Inflammatory macrophage treated with lipopolysaccharide for 1 hour (primary cell): ENCODE results near the gene HRCT1.
"Not testable (repeated sequence)": the region's sequence is repeated elsewhere in the genome, so short reads cannot be mapped to it uniquely, and the experiment has no call there.

Source experiments
- DNase-seq, 2 donors: peaks; one replicate each; pipeline ENCODE4 v3.0.0-alpha.2; 2020 to 2022

Gene HRCT1

GRCh38 chr9:35919212-35920008, 13.4 kb downstream of the HRCT1 start:
- no peak for DNase-seq

GRCh38 chr9:35920051-35920620, 14.1 kb downstream of the HRCT1 start:
- peak in 1 of 2 donors; percentile 4 for DNase-seq

DNA sequence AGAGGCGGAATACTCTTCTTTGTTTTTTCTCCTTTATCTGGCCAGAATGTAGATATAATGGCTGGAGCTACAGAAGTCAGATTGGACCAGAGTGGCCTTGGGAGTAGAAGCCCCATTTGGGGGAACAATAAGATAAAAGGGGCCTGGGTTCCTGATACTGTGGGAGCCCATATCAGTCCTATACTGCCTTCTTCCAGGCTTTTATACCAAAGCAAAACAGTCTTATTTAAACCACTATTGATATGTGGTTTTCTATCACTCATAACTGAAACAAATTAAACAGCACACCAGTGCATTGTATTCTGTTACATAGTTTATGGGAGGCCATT, 17.6 kb downstream of the HRCT1 start:
- DNase-seq: no peak

GRCh38 chr9:35923927-35924763, 18.1 kb downstream of the HRCT1 start:
- peak; percentile 17 to 53 for DNase-seq

GRCh38 chr9:35928591-35929452, 22.8 kb downstream of the HRCT1 start:
- DNase-seq: no peak

- DNase-seq: no peak
These were observed 23.4 kb downstream of the HRCT1 start for GRCh38 chr9:35929453-35929718.

GRCh38 chr9:35930521-35930920, 24.5 kb downstream of the HRCT1 start:
- no peak for DNase-seq

DNA sequence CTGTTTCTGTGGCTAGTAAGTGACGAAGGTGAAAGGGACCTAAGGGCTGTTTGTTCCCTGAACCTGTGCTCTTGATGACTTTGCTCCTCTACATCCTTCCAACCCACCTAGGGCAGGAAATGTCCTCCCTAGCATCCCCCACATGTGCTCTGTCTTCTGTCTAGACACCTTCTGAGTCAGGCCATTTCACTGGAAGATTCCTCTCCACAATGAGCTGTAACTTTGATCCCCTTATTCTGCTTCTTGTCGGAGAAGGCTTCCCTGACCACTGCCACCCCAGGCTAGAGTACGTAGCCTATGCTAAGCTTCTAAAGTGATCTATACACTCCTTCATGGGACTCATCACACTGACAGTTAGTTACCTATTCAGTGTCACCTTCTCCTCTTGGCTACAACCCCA, 25.0 kb downstream of the HRCT1 start:
- DNase-seq: no peak

- no peak for DNase-seq
These were observed 26.7 kb downstream of the HRCT1 start for GRCh38 chr9:35932735-35933134.

- no peak for DNase-seq
These were observed 27.6 kb downstream of the HRCT1 start for GRCh38 chr9:35933550-35934067.

DNA sequence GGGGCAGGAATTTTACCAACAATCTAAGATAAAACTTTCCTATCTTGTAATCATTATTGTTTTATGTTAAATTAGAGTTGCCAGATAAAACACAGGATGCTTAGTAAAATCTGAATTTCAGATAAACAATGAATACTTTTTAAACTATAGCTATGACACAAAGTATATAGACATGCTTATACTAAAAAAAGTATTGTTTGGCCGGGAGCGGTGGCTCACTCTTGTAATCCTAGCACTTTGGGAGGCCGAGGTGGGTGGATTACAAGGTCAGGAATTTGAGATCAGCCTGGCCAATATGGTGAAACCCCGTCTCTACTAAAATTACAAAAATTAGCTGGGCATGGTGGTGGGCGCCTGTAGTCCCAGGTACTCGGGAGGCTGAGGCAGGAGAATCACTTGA, 28.1 kb downstream of the HRCT1 start:
- not testable (repeated sequence) for DNase-seq

DNA sequence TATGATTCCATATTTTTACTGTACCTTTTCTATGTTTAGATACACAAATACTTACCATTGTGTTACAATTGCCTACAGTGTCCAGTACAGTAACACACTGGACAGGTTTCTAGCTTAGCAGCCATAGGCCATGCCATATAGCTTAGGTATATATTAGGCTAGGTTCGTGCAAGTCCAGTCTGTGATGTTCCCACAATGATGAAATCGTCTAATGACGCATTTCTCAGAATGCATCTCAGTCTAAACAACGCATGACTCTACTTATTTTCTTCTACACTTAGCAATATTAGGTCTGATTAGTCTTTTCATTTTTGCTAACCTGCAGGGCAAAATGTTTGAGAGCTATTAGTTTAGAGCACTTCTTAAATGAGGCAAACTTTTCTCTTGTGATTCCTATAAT, 29.3 kb downstream of the HRCT1 start:
- no peak for DNase-seq

DNA sequence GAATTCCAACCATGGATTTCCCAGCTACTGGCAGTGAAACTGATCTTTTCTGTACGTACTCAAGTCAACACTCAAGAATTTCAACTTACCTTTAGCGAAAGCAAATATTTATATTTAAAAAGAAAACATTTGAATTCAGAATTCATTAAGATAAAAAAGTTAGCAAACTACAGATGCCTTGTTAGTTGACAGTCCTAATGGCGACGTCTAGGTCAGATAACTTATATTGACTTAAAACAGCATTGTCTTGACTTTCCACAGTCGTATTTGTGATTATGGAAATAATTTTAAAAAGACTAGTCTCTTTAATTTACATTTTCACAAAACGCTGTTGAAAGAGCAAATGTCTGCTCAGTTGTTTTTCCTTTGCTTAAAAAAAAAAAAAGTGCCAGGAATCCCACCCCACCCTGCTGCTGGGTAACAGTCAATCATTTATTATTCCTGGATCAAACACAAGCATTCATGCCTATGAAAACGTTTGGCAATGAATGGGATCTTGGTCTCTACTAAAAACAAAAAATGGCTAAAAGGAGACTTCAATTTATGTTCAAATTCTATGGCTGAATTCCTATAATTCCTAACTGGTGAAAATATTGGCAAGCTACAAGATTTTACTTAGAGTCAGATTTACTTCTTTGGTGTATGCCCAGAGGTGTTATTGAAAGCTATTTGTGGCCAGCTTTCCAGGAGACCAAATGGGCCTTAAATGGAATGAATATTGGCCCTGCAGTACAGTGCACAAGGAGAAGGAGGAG, 29.9 kb downstream of the HRCT1 start:
- no peak for DNase-seq

DNA sequence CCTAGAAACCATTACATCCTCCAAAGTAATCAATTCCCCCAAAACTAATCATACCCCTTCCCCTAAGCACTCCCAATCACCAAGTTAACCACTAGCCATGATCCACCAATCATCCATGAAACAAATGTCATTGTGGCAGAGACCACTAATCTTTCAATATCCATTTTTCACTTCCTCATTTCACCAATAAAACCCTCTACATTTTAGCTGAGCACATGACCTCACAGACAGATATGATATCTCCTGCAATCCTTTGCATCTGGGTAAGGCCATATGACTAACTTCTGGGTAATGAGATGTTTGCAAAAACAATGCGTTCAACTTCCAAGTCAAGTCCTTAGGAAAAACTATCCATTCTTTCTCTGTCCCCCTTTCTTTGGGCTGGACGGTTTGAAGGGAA, 31.2 kb downstream of the HRCT1 start:
- DNase-seq: no peak

- DNase-seq: no peak
These were observed 32.7 kb downstream of the HRCT1 start for GRCh38 chr9:35938474-35939356.

DNA sequence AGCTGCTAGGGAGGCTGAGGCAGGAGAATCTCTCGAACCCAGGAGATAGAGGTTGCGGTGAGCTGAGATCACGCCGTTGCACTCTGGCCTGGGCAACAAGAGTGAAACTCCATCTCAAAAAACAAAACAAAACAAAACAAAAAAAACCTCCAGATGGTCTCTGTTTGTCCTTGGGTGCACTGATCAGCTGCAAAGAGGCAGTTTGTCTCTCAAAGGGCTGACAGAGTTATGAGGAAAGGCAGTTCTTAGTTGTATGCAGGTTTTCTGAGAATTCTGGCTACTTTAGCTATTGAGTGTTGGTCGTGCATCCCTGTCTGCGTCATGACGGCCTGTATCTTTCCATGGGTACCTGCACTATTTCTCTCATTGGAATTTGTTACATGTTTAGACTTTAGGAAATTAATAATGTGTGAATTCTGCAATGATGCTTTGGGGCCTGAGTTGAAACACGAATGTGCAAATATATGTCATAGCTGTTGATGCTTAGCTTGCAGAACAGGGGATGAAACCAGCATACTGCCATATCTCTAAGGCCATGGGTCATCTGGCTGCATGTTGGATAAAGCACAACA, 33.8 kb downstream of the HRCT1 start:
- no peak for DNase-seq

- no peak for DNase-seq
These were observed 34.7 kb downstream of the HRCT1 start for GRCh38 chr9:35940458-35941407.

- DNase-seq: no peak
These were observed 36.3 kb downstream of the HRCT1 start for GRCh38 chr9:35942286-35942685.

GRCh38 chr9:35944173-35944572, 38.2 kb downstream of the HRCT1 start:
- DNase-seq: no peak

GRCh38 chr9:35944841-35945240, 38.8 kb downstream of the HRCT1 start:
- no peak for DNase-seq
